Spinal cord (tissue), 10 donors: ENCODE measurements around the gene MSN. TPM values are rescaled to one million over a fixed set of nuclear protein-coding genes. Genes with fewer than 3 reads are reported as not detected.
"Not testable (repeated sequence)": the region's sequence is repeated elsewhere in the genome, so short reads cannot be mapped to it uniquely, and the experiment has no call there.

Source experiments
- DNase-seq, 6 donors: peaks; one replicate each; pipeline versions ENCODE4 v3.0.0 to v3.0.0-alpha.2; 2013 to 2015; ENCODE audit warnings: low spot score in 6 of 6, low read depth in 4 of 6
- H3K27ac ChIP-seq: one replicate; pipeline ENCODE4 v1.5.1; 2013; ENCODE audit warnings: low read depth, low read length, control low read depth
- H3K27me3 ChIP-seq: one replicate; pipeline ENCODE4 v1.6.1; 2013; ENCODE audit warnings: low read length; ENCODE audit not compliant: control insufficient read depth, insufficient read depth
- H3K36me3 ChIP-seq: one replicate; pipeline ENCODE4 v1.6.1; 2013; ENCODE audit warnings: low read length; ENCODE audit not compliant: control insufficient read depth, insufficient read depth
- H3K4me1 ChIP-seq: one replicate; pipeline ENCODE4 v1.6.1; 2013; ENCODE audit warnings: low read length; ENCODE audit not compliant: control insufficient read depth, insufficient read depth
- H3K4me3 ChIP-seq: one replicate; pipeline ENCODE4 v1.5.1; 2013; ENCODE audit warnings: low read depth, low read length, control low read depth
- H3K9me3 ChIP-seq: one replicate; pipeline ENCODE4 v1.6.1; 2013; ENCODE audit warnings: low read length; ENCODE audit not compliant: control insufficient read depth, insufficient read depth
- WGBS: methylation state at CpG from one replicate; pipeline ENCODE4 v1.1.5; 2013; ENCODE audit warnings: missing lambda C conversion rate; ENCODE audit not compliant: insufficient coverage; 5-methylcytosine and 5-hydroxymethylcytosine counted together
- polyA plus RNA-seq, 2 donors: library from polyadenylated mRNA; unstranded; fragments of 120-200 nt; gene quantifications; one replicate each; pipeline ENCODE4 v1.2.1, GENCODE V29; 2013; ENCODE audit not compliant: insufficient read length in 2 of 2
- total RNA-seq, 2 donors: library from RNA; depleted of rRNA in 1 of 2; stranded (reverse); fragments of 120-200 nt in 1 of 2; fragments of >200 nt in 1 of 2; gene quantifications; one replicate each; pipeline versions ENCODE4 v1.2.3 to v1.2.4, GENCODE V29; 2013 to 2014
- donor health status: healthy.

MSN gene
- total and polyA plus RNA-seq, 4 donors: 75.2 to 156 (median 141) TPM

DNA sequence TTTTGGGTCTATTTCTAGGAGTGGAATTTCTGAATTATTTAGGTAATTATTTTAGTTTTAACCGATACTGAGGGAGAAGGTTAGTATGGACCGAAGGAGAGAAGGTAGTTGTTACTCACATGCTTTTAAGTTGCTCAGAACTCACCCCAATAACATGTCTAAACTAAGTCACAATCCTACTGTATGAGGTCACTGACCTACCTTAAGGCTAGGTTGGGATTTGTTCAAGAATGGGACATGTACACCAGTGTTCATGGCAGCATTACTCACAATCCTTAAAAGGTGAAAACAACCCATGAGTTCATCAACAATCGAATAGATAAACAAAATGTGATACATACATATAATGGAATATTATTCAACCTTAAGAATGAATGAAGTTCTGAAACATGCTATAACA lies 90.5 kb downstream of the MSN start:
- Histone ChIP-seq H3K27me3 (no peaks in the 10 kb centered on the region), H3K9me3 (no peaks in the 10 kb centered on the region), H3K27ac (no peak overlapping the region), H3K4me1 (no peaks in the 10 kb centered on the region), H3K4me3 (no peak overlapping the region), H3K36me3 (no peaks in the 10 kb centered on the region)
- WGBS: no CpG with 5 or more reads among the region's 3 CpGs
- DNase-seq: no peak

DNA sequence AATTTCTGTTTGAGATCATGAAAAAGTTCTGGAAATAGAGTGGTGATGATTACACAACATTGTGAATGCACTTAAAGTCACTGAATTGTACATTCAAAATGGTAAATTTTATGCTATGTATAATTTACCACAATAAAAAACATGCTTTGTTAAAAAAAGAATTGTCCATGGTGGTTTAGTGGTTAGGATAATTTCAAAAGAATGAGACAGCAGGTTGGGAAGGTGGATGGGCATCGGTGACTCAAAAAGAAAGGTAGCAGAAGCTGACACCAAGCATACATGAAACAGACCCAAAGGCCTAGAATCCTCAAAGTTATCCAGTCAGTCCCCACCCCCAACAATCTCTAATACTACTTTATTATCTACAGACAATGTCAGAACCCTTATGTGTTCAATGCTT lies 91.1 kb downstream of the MSN start:
- no peaks in the 10 kb centered on the region for H3K27me3 ChIP-seq
- H3K4me1 ChIP-seq: no peaks in the 10 kb centered on the region
- H3K36me3 ChIP-seq: no peaks in the 10 kb centered on the region
- WGBS: no CpG with 5 or more reads among the region's 1 CpG
- DNase-seq: no peak
- no peak overlapping the region for H3K4me3 ChIP-seq
- no peak overlapping the region for H3K27ac ChIP-seq
- H3K9me3 ChIP-seq: no peaks in the 10 kb centered on the region

DNA sequence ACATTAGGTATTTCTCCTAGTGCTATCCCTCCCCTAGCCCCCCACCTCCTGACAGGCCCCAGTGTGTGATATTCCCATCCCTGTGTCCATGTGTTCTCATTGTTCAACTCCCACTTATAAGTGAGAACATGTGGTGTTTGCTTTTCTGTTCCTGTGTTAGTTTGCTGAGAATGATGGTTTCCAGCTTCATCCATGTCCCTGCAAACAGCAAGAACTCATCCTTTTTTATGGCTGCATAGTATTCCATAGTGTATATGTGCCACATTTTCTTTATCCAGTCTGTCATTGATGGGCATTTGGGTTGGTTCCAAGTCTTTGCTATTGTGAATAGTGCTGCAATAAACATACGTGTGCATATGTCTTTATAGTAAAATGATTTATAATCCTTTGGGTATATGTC lies 92.1 kb downstream of the MSN start:
- not testable (repeated sequence) for H3K4me1 ChIP-seq, H3K27ac ChIP-seq, H3K36me3 ChIP-seq, H3K4me3 ChIP-seq, H3K27me3 ChIP-seq, DNase-seq, H3K9me3 ChIP-seq
- no CpG with 5 or more reads among the region's 1 CpG for WGBS

DNA sequence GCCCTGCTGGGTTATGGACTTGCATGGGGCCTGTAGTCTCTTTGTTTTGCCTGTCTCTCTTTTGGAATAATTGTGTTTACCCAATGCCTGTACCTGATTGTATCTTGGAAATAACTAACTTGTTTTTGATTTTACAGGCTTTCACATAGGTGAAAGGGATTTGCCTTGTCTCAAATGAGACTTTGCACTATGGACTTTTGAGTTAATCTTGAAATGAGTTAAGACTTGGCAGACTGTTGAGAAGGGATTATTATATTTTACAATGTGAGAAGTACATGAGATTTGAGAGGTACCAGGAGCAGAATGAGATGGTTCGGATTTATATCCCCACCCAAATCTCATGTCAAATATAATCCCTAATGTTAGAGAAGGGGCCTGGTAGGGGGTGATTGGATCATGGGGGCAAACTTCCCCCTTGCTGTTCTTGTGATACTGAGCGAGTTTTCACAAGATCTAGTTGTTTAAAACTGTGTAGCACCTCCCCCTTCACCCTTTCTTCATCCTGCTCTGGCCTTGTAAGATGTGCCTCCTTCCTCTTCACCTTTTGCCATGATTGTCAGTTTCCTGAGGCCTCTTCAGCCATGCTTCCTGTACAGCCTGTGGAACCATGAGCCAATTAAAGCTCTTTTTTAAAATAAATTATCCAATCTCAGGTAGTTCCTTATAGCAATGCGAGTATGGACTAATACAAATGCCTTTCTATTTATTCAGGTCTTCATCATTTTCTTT lies 102.3 kb downstream of the MSN start:
- Histone ChIP-seq H3K4me3 (no peak overlapping the region), H3K27me3 (no peaks in the 10 kb centered on the region), H3K4me1 (no peaks in the 10 kb centered on the region), H3K36me3 (no peaks in the 10 kb centered on the region), H3K9me3 (no peaks in the 10 kb centered on the region), H3K27ac (no peak overlapping the region)
- WGBS: 20% methylated on average over 1 of the region's 3 CpGs
- no peak for DNase-seq

DNA sequence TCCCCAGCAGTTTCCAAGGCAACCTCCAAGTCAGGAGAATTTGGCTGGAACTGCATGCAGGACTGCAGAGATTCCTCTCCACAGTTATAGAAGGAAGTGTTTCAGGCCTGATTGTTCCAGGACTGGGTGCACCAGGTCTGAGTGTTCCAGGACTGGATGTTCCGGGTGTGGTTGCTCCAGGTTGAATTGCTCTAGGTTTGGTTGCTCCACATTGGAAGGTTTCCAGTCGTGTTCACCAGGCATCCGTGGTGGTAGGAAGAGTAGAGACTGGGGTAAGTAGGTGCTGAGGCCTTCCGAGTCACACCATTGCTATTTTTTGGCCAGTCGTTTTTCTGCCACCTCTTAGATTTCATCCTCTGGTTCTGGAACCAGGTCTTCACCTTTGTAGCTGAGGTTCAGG lies 105.4 kb downstream of the MSN start:
- Histone ChIP-seq H3K9me3 (no peaks in the 10 kb centered on the region), H3K4me3 (no peak overlapping the region), H3K4me1 (no peaks in the 10 kb centered on the region), H3K27me3 (no peaks in the 10 kb centered on the region), H3K27ac (no peak overlapping the region), H3K36me3 (no peaks in the 10 kb centered on the region)
- WGBS: 59% methylated on average over 3 of the region's 5 CpGs
- no peak for DNase-seq

DNA sequence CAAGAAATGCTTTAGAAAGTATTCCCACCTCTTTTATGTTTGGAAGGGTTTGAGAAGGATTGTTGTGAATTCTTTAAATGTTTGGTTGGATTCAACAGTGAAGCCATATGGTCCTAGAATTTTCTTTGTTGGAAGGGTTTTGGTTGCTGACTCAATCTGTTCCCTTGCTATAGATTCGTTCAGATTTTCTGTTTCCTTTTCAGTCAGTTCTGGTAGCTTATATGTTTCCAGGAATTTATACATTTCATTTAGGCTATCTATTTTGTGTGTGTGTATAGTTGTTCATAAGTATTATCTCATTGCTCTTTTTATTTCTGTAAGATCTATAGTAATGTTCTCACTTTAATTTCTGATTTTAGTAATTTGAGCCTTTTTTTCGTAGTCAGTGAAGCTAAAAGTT lies 114.4 kb downstream of the MSN start:
- Histone ChIP-seq H3K36me3 (no peaks in the 10 kb centered on the region), H3K27ac (no peak overlapping the region), H3K4me1 (no peaks in the 10 kb centered on the region), H3K9me3 (no peaks in the 10 kb centered on the region), H3K27me3 (no peaks in the 10 kb centered on the region), H3K4me3 (no peak overlapping the region)
- DNase-seq: no peak
- WGBS: no CpG with 5 or more reads among the region's 2 CpGs

DNA sequence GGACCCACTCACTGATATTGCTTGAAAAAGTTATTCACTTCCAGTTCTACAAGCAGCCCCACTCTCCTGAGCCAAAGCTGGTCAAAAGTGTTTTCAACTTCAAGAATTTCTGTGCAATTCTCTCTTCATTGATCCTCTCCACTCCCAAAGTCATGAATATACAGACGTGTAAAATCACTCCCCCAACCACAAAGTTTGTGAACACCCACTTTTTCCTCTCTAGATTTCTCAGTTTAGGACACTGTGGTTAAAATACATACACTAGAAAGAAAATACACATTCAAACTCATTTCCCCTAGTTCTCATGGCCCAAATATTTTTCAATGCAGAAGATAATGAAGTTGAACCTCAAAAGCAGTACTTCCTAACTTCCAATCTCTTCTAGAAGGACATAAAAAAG lies 116.3 kb downstream of the MSN start:
- Histone ChIP-seq H3K4me3 (no peak overlapping the region), H3K9me3 (no peaks in the 10 kb centered on the region), H3K27me3 (no peaks in the 10 kb centered on the region), H3K27ac (no peak overlapping the region), H3K36me3 (no peaks in the 10 kb centered on the region), H3K4me1 (no peaks in the 10 kb centered on the region)
- WGBS: no CpG with 5 or more reads among the region's 1 CpG
- DNase-seq: no peak

Other genes starting within 250 kb of the MSN start
- 10 to 100 TPM; 12.0 to 26.1 TPM for gene LAS1L, start 132.9 kb upstream of the MSN start, total RNA-seq
- gene LAS1L, start 132.9 kb upstream of the MSN start, polyA plus RNA-seq: 10 to 100 TPM; 47.0 to 56.8 TPM